ENCODE results near the gene OTUD4. TPM values are rescaled to one million over a fixed set of nuclear protein-coding genes. Genes with fewer than 3 reads are reported as not detected.

Gene OTUD4
- polyA plus RNA-seq, 1 experiment = 13.3 TPM

- CTCF ChIA-PET = interaction anchor here (0.6 kb wide), 2 partner anchors 56 to 75 kb away, joined by 3 read pairs; no protein-coding TSS in a partner anchor
- DNase-seq (ENCODE audit: low read depth) = no peak
- no peak for TF ChIP-seq CTCF (IDR thresholded peaks at IDR 0.05; ENCODE audit: insufficient read depth, low read depth, low read length)
- no peaks in the 10 kb centered on the region for H3K27me3 ChIP-seq (ENCODE audit: control insufficient read depth, insufficient read depth, low read length)
- POLR2A ChIA-PET = no interaction called here
- no peaks in the 10 kb centered on the region for H3K36me3 ChIP-seq (ENCODE audit: control insufficient read depth, insufficient read depth, low read length)
- peak overlapping the region; percentile 59; the same call in 1 of the 2 replicates for H3K4me3 ChIP-seq (ENCODE audit: low read depth, low read length)
Observed at GRCh38 chr4:145099653-145100052, 80.7 kb downstream of the OTUD4 start.

GRCh38 chr4:145098675-145099037 is 81.7 kb downstream of the OTUD4 start:
- ChIA-PET CTCF (interaction anchor here (1.5 kb wide), 1 partner anchor 11 kb away, joined by 3 read pairs; no protein-coding TSS in a partner anchor), POLR2A (no interaction called here)
- H3K27me3 ChIP-seq (ENCODE audit: control insufficient read depth, insufficient read depth, low read length) = no peaks in the 10 kb centered on the region
- H3K36me3 ChIP-seq (ENCODE audit: control insufficient read depth, insufficient read depth, low read length) = no peaks in the 10 kb centered on the region
- peak overlapping the region; percentile 59 for H3K4me3 ChIP-seq (ENCODE audit: low read depth, low read length)
- TF ChIP-seq CTCF (IDR thresholded peaks at IDR 0.05; ENCODE audit: insufficient read depth, low read depth, low read length) = no peak
- no peak for DNase-seq (ENCODE audit: low read depth)

GRCh38 chr4:145097821-145098674 is 82.3 kb downstream of the OTUD4 start, which contains the start of the genes ABCE1 and ANAPC10:
Gene ABCE1 (plus strand): TSS chr4:145098311. CDS start chr4:145104413, 6,102 bp downstream.
Gene ANAPC10 (minus strand): TSS chr4:145098196. CDS start chr4:145096099, 2,097 bp downstream.
- ChIA-PET CTCF (interaction anchor here (0.6 to 1.5 kb wide), 2 partner anchors 10 to 13 kb away, joined by 3 read pairs; no protein-coding TSS in a partner anchor), POLR2A (interaction anchor here (0.7 kb wide), 1 partner anchor 1983 kb away, joined by 3 read pairs; no protein-coding TSS in a partner anchor)
- peak; percentile 75 for DNase-seq (ENCODE audit: low read depth)
- no peaks in the 10 kb centered on the region for H3K27me3 ChIP-seq (ENCODE audit: control insufficient read depth, insufficient read depth, low read length)
- TF ChIP-seq CTCF (IDR thresholded peaks at IDR 0.05; ENCODE audit: insufficient read depth, low read depth, low read length) = peak; percentile 58
- peak within 1 kb of the TSS; percentile 59 for H3K4me3 ChIP-seq (ENCODE audit: low read depth, low read length)
- H3K36me3 ChIP-seq (ENCODE audit: control insufficient read depth, insufficient read depth, low read length) = no peaks in the 10 kb centered on the region

GRCh38 chr4:145097331-145097820 is 83.0 kb downstream of the OTUD4 start:
- ChIA-PET CTCF (no interaction called here), POLR2A (interaction anchor here (0.7 kb wide), 1 partner anchor 1984 kb away, joined by 3 read pairs; no protein-coding TSS in a partner anchor)
- TF ChIP-seq CTCF (IDR thresholded peaks at IDR 0.05; ENCODE audit: insufficient read depth, low read depth, low read length) = no peak
- H3K4me3 ChIP-seq (ENCODE audit: low read depth, low read length) = peak overlapping the region; percentile 59
- peaks cover 2% of the 10 kb centered on the region; the same call in 1 of the 2 replicates for H3K36me3 ChIP-seq (ENCODE audit: control insufficient read depth, insufficient read depth, low read length)
- no peak for DNase-seq (ENCODE audit: low read depth)
- H3K27me3 ChIP-seq (ENCODE audit: control insufficient read depth, insufficient read depth, low read length) = no peaks in the 10 kb centered on the region

GRCh38 chr4:145093638-145094037 is 86.8 kb downstream of the OTUD4 start:
- no peak for DNase-seq (ENCODE audit: low read depth)
- TF ChIP-seq CTCF (IDR thresholded peaks at IDR 0.05; ENCODE audit: insufficient read depth, low read depth, low read length) = no peak
- peaks cover 2% of the 10 kb centered on the region for H3K36me3 ChIP-seq (ENCODE audit: control insufficient read depth, insufficient read depth, low read length)
- POLR2A ChIA-PET = no interaction called here
- no peaks in the 10 kb centered on the region for H3K27me3 ChIP-seq (ENCODE audit: control insufficient read depth, insufficient read depth, low read length)
- CTCF ChIA-PET = no interaction called here
- no peak overlapping the region for H3K4me3 ChIP-seq (ENCODE audit: low read depth, low read length)

Measured in BJ (cell line).